ENCODE data around the gene HEXIM2. TPM values are rescaled to one million over a fixed set of nuclear protein-coding genes. Genes with fewer than 3 reads are reported as not detected.
A peak's percentile ranks its signal among the peaks of the same experiment; 100 is the strongest.
"Not testable (repeated sequence)": the region's sequence is repeated elsewhere in the genome, so short reads cannot be mapped to it uniquely, and the experiment has no call there.

The HEXIM2 gene
- total RNA-seq, 1 donor from 2014 or later, result 7.8 TPM

- Mint-ChIP-seq H3K4me3 (ENCODE audit: low read depth) (no peak overlapping the region), H3K27ac (no peak overlapping the region), H3K36me3 (ENCODE audit: low read depth) (no peaks in the 10 kb centered on the region), H3K4me1 (ENCODE audit: low read depth) (peaks cover 4% of the 10 kb centered on the region), H3K27me3 (ENCODE audit: low read depth) (no peaks in the 10 kb centered on the region), H3K9me3 (no peaks in the 10 kb centered on the region)
- intact Hi-C loops (cut with micrococcal nuclease), result loop anchor here (1.0 to 10.0 kb wide), 2 partner anchors 62 to 283 kb away; partner anchors contain the start of genes ACBD4 and GFAP
- peak; percentile 76 for DNase-seq (ENCODE audit: low spot score)
These were observed 36.1 kb downstream of the HEXIM2 start for GRCh38 chr17:45197555-45198334.

DNA sequence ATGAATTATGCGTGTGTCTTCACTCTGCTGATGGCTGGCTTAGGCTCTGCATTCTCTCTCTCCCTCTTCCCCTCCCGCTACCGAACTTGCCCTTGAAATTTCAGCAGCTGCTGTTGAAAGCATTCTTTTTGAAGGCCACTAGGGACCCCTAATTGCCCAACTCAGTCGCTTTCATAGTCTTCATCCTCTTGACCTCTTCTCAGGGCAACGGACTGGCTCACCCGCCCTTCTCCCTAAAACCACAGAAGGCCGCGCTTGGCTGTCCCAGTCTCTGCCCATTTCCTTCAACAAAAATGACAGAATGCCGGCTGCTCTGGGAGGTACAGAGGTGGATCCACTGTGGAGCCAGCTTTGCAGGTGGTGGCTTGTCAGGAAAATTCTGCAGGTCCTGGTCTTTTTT is 39.0 kb downstream of the HEXIM2 start:
- H3K27ac Mint-ChIP-seq, result no peak overlapping the region
- no peak for DNase-seq (ENCODE audit: low spot score)
- H3K27me3 Mint-ChIP-seq (ENCODE audit: low read depth), result no peaks in the 10 kb centered on the region
- H3K9me3 Mint-ChIP-seq, result no peaks in the 10 kb centered on the region
- no peak overlapping the region for H3K4me3 Mint-ChIP-seq (ENCODE audit: low read depth)
- H3K36me3 Mint-ChIP-seq (ENCODE audit: low read depth), result no peaks in the 10 kb centered on the region
- intact Hi-C loops (cut with micrococcal nuclease), result no loop called here
- peaks cover 6% of the 10 kb centered on the region for H3K4me1 Mint-ChIP-seq (ENCODE audit: low read depth)

- peaks cover 4% of the 10 kb centered on the region for H3K36me3 Mint-ChIP-seq (ENCODE audit: low read depth)
- H3K4me3 Mint-ChIP-seq (ENCODE audit: low read depth), result no peak overlapping the region
- H3K9me3 Mint-ChIP-seq, result no peaks in the 10 kb centered on the region
- H3K4me1 Mint-ChIP-seq (ENCODE audit: low read depth), result peaks cover 6% of the 10 kb centered on the region
- intact Hi-C loops (cut with micrococcal nuclease), result no loop called here
- H3K27me3 Mint-ChIP-seq (ENCODE audit: low read depth), result no peaks in the 10 kb centered on the region
- H3K27ac Mint-ChIP-seq, result no peak overlapping the region
- DNase-seq (ENCODE audit: low spot score), result no peak
These were observed 39.8 kb downstream of the HEXIM2 start for GRCh38 chr17:45201457-45201856.

- not testable (repeated sequence) for H3K4me3 Mint-ChIP-seq (ENCODE audit: low read depth)
These were observed 40.2 kb downstream of the HEXIM2 start for GRCh38 chr17:45201880-45202279.

DNA sequence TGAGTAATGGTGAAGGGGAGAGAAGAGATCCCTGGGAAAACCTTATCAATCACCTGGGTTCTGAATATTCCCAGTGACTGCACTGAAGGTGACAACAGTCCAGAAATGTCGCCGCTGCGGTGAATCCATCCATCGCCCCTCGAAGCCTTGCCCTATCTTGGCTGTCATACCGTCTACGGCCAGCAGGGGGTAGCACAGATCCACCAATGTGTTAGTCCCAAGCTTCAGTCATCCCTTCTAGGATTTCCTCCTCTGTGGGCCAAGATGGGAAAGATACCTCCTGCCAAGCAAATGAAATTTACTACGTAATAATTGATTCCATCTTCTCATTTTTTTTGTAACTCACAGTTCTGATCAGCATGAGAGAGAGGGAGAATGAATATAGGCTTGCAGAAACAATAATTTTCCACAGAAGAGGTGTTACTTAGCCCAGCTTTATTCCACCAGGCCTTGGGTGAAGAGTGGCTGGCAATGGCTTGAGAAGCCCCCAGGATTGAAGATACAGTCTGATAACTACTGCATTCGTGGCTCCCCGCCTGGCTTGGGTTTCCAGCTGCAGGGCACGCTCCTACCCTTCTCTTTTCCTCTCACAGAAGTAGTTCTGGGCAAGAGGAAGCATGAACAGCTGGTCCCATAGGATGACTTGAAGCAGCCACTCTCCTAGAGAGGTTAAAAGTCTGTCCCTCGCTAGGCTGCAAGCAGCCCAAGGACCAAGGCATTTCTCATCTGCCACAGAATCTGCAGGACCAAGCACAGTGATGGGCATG is 57.4 kb downstream of the HEXIM2 start:
- DNase-seq (ENCODE audit: low spot score), result peak; percentile 73
- no peaks in the 10 kb centered on the region for H3K9me3 Mint-ChIP-seq
- H3K4me1 Mint-ChIP-seq (ENCODE audit: low read depth), result peaks cover 28% of the 10 kb centered on the region
- peaks cover 79% of the 10 kb centered on the region for H3K36me3 Mint-ChIP-seq (ENCODE audit: low read depth)
- intact Hi-C loops (cut with micrococcal nuclease), result loop anchor here (1.0 to 2.0 kb wide), 3 partner anchors 16 to 166 kb away; no protein-coding TSS in a partner anchor
- peak overlapping the region; percentile 64 for H3K27ac Mint-ChIP-seq
- no peaks in the 10 kb centered on the region for H3K27me3 Mint-ChIP-seq (ENCODE audit: low read depth)
- peak overlapping the region; percentile 85 for H3K4me3 Mint-ChIP-seq (ENCODE audit: low read depth)

More at GRCh38 chr17:45201880-45202279, 40.2 kb downstream of the HEXIM2 start:
- H3K9me3 Mint-ChIP-seq; DNase-seq (ENCODE audit: low spot score); H3K36me3 Mint-ChIP-seq (ENCODE audit: low read depth); H3K27ac Mint-ChIP-seq; H3K4me1 Mint-ChIP-seq (ENCODE audit: low read depth); intact Hi-C loops (cut with micrococcal nuclease); H3K27me3 Mint-ChIP-seq (ENCODE audit: low read depth): not testable (repeated sequence)

Other genes with a start within 250 kb of the HEXIM2 start
- 0.34 TPM in 1 of 2 replicates, not detected in the other for gene GFAP, start 246.4 kb upstream of the HEXIM2 start, total RNA-seq
- 46.7 and 47.1 TPM in 2 replicates for gene KIF18B, start 214.1 kb upstream of the HEXIM2 start, total RNA-seq
- gene C1QL1, start 193.6 kb upstream of the HEXIM2 start, total RNA-seq, result 0.41 and 0.48 TPM in 2 replicates
- gene DCAKD, start 110.2 kb upstream of the HEXIM2 start, total RNA-seq, result 30.0 and 31.0 TPM in 2 replicates
- gene NMT1, start 100.6 kb upstream of the HEXIM2 start, total RNA-seq, result 165 and 173 TPM in 2 replicates
- gene PLCD3, start 29.4 kb upstream of the HEXIM2 start, total RNA-seq, result 4.0 and 4.4 TPM in 2 replicates
- gene ACBD4, start 26.2 kb upstream of the HEXIM2 start, total RNA-seq, result 12.8 and 15.9 TPM in 2 replicates
- 46.4 and 48.1 TPM in 2 replicates for gene HEXIM1, start 13.4 kb upstream of the HEXIM2 start, total RNA-seq
- 469 and 475 TPM in 2 replicates for gene FMNL1, start 60.0 kb downstream of the HEXIM2 start, total RNA-seq
- gene SPATA32, start 100.2 kb downstream of the HEXIM2 start, total RNA-seq, result 0.37 and 0.67 TPM in 2 replicates
- gene MAP3K14, start 155.1 kb downstream of the HEXIM2 start, total RNA-seq, result 45.6 and 49.5 TPM in 2 replicates

All from activated T-helper 2 cell treated with anti-CD3 and anti-CD28 coated beads, Interferon-gamma antibody, Interleukin-2, Interleukin-4, amounts not matched to agents 10 μg/mL and 5 μg/mL and 100 μg/mL, durations not matched to agents 14 hours and 24 hours and 36 hours (primary cell).